ENCODE data around the gene THAP5. TPM values are rescaled to one million over a fixed set of nuclear protein-coding genes. Genes with fewer than 3 reads are reported as not detected.
A peak's percentile ranks its signal among the peaks of the same experiment; 100 is the strongest.
"Not testable (repeated sequence)": the region's sequence is repeated elsewhere in the genome, so short reads cannot be mapped to it uniquely, and the experiment has no call there.

Gene THAP5
- total and polyA plus RNA-seq, 9 donors: 14.6 to 22.8 (median 20.9) TPM

- no peaks in the 10 kb centered on the region for H3K4me1 ChIP-seq (ENCODE audit: control insufficient read depth, insufficient read depth, low read length)
- peak overlapping the region; percentile 97 for H3K27ac ChIP-seq (ENCODE audit: low read length)
- 2% methylated on average over 12 of the region's 24 CpGs for WGBS (ENCODE audit: insufficient coverage)
- no peaks in the 10 kb centered on the region for H3K27me3 ChIP-seq (ENCODE audit: control insufficient read depth, insufficient read depth, low read length)
- peaks cover 5% of the 10 kb centered on the region for H3K36me3 ChIP-seq (ENCODE audit: control insufficient read depth, insufficient read depth, low read length)
- H3K9me3 ChIP-seq (replicated peaks; ENCODE audit: control insufficient read depth, low read depth, low read length): peaks cover 3% of the 10 kb centered on the region
- peak overlapping the region; percentile 91 for H3K4me3 ChIP-seq (ENCODE audit: low read length)
- no peak for DNase-seq
Measured at GRCh38 chr7:108568801-108569380, 615 bp downstream of the THAP5 start.

GRCh38 chr7:108565987-108566386 is 3.5 kb downstream of the THAP5 start:
- Histone ChIP-seq H3K27me3 (ENCODE audit: control insufficient read depth, insufficient read depth, low read length) (no peaks in the 10 kb centered on the region), H3K27ac (ENCODE audit: low read length) (no peak overlapping the region), H3K36me3 (ENCODE audit: control insufficient read depth, insufficient read depth, low read length) (peaks cover 2% of the 10 kb centered on the region), H3K9me3 (replicated peaks; ENCODE audit: control insufficient read depth, low read depth, low read length) (peaks cover 8% of the 10 kb centered on the region), H3K4me3 (ENCODE audit: low read length) (no peak overlapping the region), H3K4me1 (ENCODE audit: control insufficient read depth, insufficient read depth, low read length) (no peaks in the 10 kb centered on the region)
- no peak for DNase-seq

GRCh38 chr7:108561047-108561619 is 8.4 kb downstream of the THAP5 start:
- Histone ChIP-seq H3K27me3 (ENCODE audit: control insufficient read depth, insufficient read depth, low read length) (no peaks in the 10 kb centered on the region), H3K4me1 (ENCODE audit: control insufficient read depth, insufficient read depth, low read length) (no peaks in the 10 kb centered on the region), H3K9me3 (replicated peaks; ENCODE audit: control insufficient read depth, low read depth, low read length) (peaks cover 32% of the 10 kb centered on the region), H3K4me3 (ENCODE audit: low read length) (no peak overlapping the region), H3K27ac (ENCODE audit: low read length) (no peak overlapping the region), H3K36me3 (ENCODE audit: control insufficient read depth, insufficient read depth, low read length) (peaks cover 2% of the 10 kb centered on the region)
- DNase-seq: no peak
- WGBS (ENCODE audit: insufficient coverage): 96% methylated on average over 3 of the region's 4 CpGs

- Histone ChIP-seq H3K9me3 (replicated peaks; ENCODE audit: control insufficient read depth, low read depth, low read length) (peaks cover 32% of the 10 kb centered on the region), H3K27ac (ENCODE audit: low read length) (no peak overlapping the region), H3K4me3 (ENCODE audit: low read length) (no peak overlapping the region), H3K27me3 (ENCODE audit: control insufficient read depth, insufficient read depth, low read length) (no peaks in the 10 kb centered on the region), H3K36me3 (ENCODE audit: control insufficient read depth, insufficient read depth, low read length) (no peaks in the 10 kb centered on the region), H3K4me1 (ENCODE audit: control insufficient read depth, insufficient read depth, low read length) (no peaks in the 10 kb centered on the region)
- WGBS (ENCODE audit: insufficient coverage): 75% methylated on average over 1 of the region's 4 CpGs
- DNase-seq: no peak
Measured at GRCh38 chr7:108559253-108559652, 10.3 kb downstream of the THAP5 start.

GRCh38 chr7:108557617-108558016 is 11.9 kb downstream of the THAP5 start:
- H3K36me3 ChIP-seq (ENCODE audit: control insufficient read depth, insufficient read depth, low read length): no peaks in the 10 kb centered on the region
- no peak for DNase-seq
- H3K4me1 ChIP-seq (ENCODE audit: control insufficient read depth, insufficient read depth, low read length): no peaks in the 10 kb centered on the region
- no CpG with 5 or more reads among the region's 1 CpG for WGBS (ENCODE audit: insufficient coverage)
- peaks cover 30% of the 10 kb centered on the region for H3K9me3 ChIP-seq (replicated peaks; ENCODE audit: control insufficient read depth, low read depth, low read length)
- H3K4me3 ChIP-seq (ENCODE audit: low read length): no peak overlapping the region
- H3K27ac ChIP-seq (ENCODE audit: low read length): no peak overlapping the region
- H3K27me3 ChIP-seq (ENCODE audit: control insufficient read depth, insufficient read depth, low read length): no peaks in the 10 kb centered on the region

GRCh38 chr7:108557191-108557590 is 12.3 kb downstream of the THAP5 start:
- Histone ChIP-seq H3K36me3 (ENCODE audit: control insufficient read depth, insufficient read depth, low read length) (no peaks in the 10 kb centered on the region), H3K9me3 (replicated peaks; ENCODE audit: control insufficient read depth, low read depth, low read length) (peaks cover 30% of the 10 kb centered on the region), H3K4me1 (ENCODE audit: control insufficient read depth, insufficient read depth, low read length) (no peaks in the 10 kb centered on the region), H3K4me3 (ENCODE audit: low read length) (no peak overlapping the region), H3K27me3 (ENCODE audit: control insufficient read depth, insufficient read depth, low read length) (no peaks in the 10 kb centered on the region), H3K27ac (ENCODE audit: low read length) (no peak overlapping the region)
- 83% methylated on average over 1 of the region's 3 CpGs for WGBS (ENCODE audit: insufficient coverage)
- DNase-seq: no peak

GRCh38 chr7:108556665-108557064 is 12.8 kb downstream of the THAP5 start:
- not testable (repeated sequence) for H3K36me3 ChIP-seq (ENCODE audit: control insufficient read depth, insufficient read depth, low read length); DNase-seq; H3K27ac ChIP-seq (ENCODE audit: low read length); H3K4me3 ChIP-seq (ENCODE audit: low read length); H3K4me1 ChIP-seq (ENCODE audit: control insufficient read depth, insufficient read depth, low read length); H3K27me3 ChIP-seq (ENCODE audit: control insufficient read depth, insufficient read depth, low read length)
- peaks cover 28% of the 10 kb centered on the region for H3K9me3 ChIP-seq (replicated peaks; ENCODE audit: control insufficient read depth, low read depth, low read length)

- DNase-seq; H3K27me3 ChIP-seq (ENCODE audit: control insufficient read depth, insufficient read depth, low read length); H3K4me3 ChIP-seq (ENCODE audit: low read length); H3K9me3 ChIP-seq (replicated peaks; ENCODE audit: control insufficient read depth, low read depth, low read length); H3K4me1 ChIP-seq (ENCODE audit: control insufficient read depth, insufficient read depth, low read length); H3K36me3 ChIP-seq (ENCODE audit: control insufficient read depth, insufficient read depth, low read length); H3K27ac ChIP-seq (ENCODE audit: low read length): not testable (repeated sequence)
- WGBS (ENCODE audit: insufficient coverage): no CpG with 5 or more reads among the region's 2 CpGs
Measured at GRCh38 chr7:108548141-108548896, 21.2 kb downstream of the THAP5 start.

GRCh38 chr7:108541478-108541877 is 28.0 kb downstream of the THAP5 start:
- H3K4me3 ChIP-seq (ENCODE audit: low read length): no peak overlapping the region
- no peaks in the 10 kb centered on the region for H3K4me1 ChIP-seq (ENCODE audit: control insufficient read depth, insufficient read depth, low read length)
- no peak overlapping the region for H3K27ac ChIP-seq (ENCODE audit: low read length)
- no peaks in the 10 kb centered on the region for H3K9me3 ChIP-seq (replicated peaks; ENCODE audit: control insufficient read depth, low read depth, low read length)
- no peaks in the 10 kb centered on the region for H3K27me3 ChIP-seq (ENCODE audit: control insufficient read depth, insufficient read depth, low read length)
- WGBS (ENCODE audit: insufficient coverage): no CpG with 5 or more reads among the region's 2 CpGs
- no peak for DNase-seq
- H3K36me3 ChIP-seq (ENCODE audit: control insufficient read depth, insufficient read depth, low read length): no peaks in the 10 kb centered on the region

- H3K36me3 ChIP-seq (ENCODE audit: control insufficient read depth, insufficient read depth, low read length); H3K9me3 ChIP-seq (replicated peaks; ENCODE audit: control insufficient read depth, low read depth, low read length); H3K4me1 ChIP-seq (ENCODE audit: control insufficient read depth, insufficient read depth, low read length); H3K4me3 ChIP-seq (ENCODE audit: low read length); DNase-seq; H3K27me3 ChIP-seq (ENCODE audit: control insufficient read depth, insufficient read depth, low read length); H3K27ac ChIP-seq (ENCODE audit: low read length): not testable (repeated sequence)
- WGBS (ENCODE audit: insufficient coverage): no CpG with 5 or more reads among the region's 4 CpGs
Measured at GRCh38 chr7:108538685-108539084, 30.8 kb downstream of the THAP5 start.

Measured in muscle of leg (tissue), 11 donors.